CD4-positive, alpha-beta T cell (primary cell): ENCODE results near the gene MYH11. TPM values are rescaled to one million over a fixed set of nuclear protein-coding genes. Genes with fewer than 3 reads are reported as not detected.

Experiments
- ATAC-seq: fragments of 200-7000 bp; cut with Tn5 transposase; one replicate; pipeline ENCODE4 v1.10.0; 2022; ENCODE audit warnings: mild to moderate bottlenecking; ENCODE audit not compliant: poor library complexity
- CTCF ChIA-PET: fragments of 350-600 bp; sonication (Branson Sonifier 250); formaldehyde crosslinking; loops from one replicate; lab custom pipeline; 2021; ENCODE audit warnings: antibody characterized with exemption, inconsistent platforms; lab: Charles Lee
- POLR2A ChIA-PET: fragments of 350-600 bp; sonication (Branson Sonifier 250); formaldehyde crosslinking; loops from one replicate; lab custom pipeline; 2021; ENCODE audit warnings: antibody characterized with exemption, inconsistent platforms; lab: Charles Lee
- DNase-seq, 14 experiments: peaks; one replicate each; pipeline ENCODE4 v3.0.0-alpha.2; 2013 to 2020; ENCODE audit warnings: mixed read lengths in 2 of 14
- H3K27ac ChIP-seq, 2 donors: one replicate each; pipeline versions ENCODE4 v1.5.1 to v1.7.0; 2013; ENCODE audit warnings: low read length in 2 of 2, low read depth in 1 of 2, mild to moderate bottlenecking in 1 of 2
- H3K27me3 ChIP-seq, 2 experiments: 1 replicate in 1 of 2; 2 replicates in 1 of 2; pipeline versions ENCODE4 v1.6.1 to v1.7.0; 2013; ENCODE audit warnings: low read length in 2 of 2, control low read depth in 1 of 2, mild to moderate bottlenecking in 1 of 2, moderate library complexity in 1 of 2; ENCODE audit not compliant: insufficient read depth in 2 of 2, control insufficient read depth in 1 of 2
- H3K36me3 ChIP-seq: one replicate; pipeline ENCODE4 v1.6.1; 2013; ENCODE audit warnings: low read length, control low read depth; ENCODE audit not compliant: insufficient read depth
- H3K4me1 ChIP-seq: one replicate; pipeline ENCODE4 v1.6.1; 2013; ENCODE audit warnings: low read length, control low read depth; ENCODE audit not compliant: insufficient read depth
- H3K4me3 ChIP-seq: one replicate; pipeline ENCODE4 v1.5.1; 2013; ENCODE audit warnings: mild to moderate bottlenecking, low read length, moderate library complexity
- H3K9me3 ChIP-seq, 2 experiments: 1 replicate in 1 of 2; 2 replicates in 1 of 2; pipeline versions ENCODE4 v1.6.1 to v1.7.0; 2013; ENCODE audit warnings: low read length in 2 of 2, mild to moderate bottlenecking in 2 of 2, control low read depth in 1 of 2, moderate library complexity in 1 of 2; ENCODE audit not compliant: control insufficient read depth in 1 of 2, insufficient read depth in 1 of 2
- H3K27ac Mint-ChIP-seq: one replicate; pipeline ENCODE4 v1.8.0; 2020; ENCODE audit warnings: mixed read lengths
- H3K27me3 Mint-ChIP-seq: one replicate; pipeline ENCODE4 v1.8.0; 2021; ENCODE audit warnings: mixed read lengths
- H3K36me3 Mint-ChIP-seq: one replicate; pipeline ENCODE4 v1.8.0; 2021; ENCODE audit warnings: low read depth, mixed read lengths
- H3K4me1 Mint-ChIP-seq: one replicate; pipeline ENCODE4 v1.8.0; 2021; ENCODE audit warnings: low read depth, mixed read lengths
- H3K4me3 Mint-ChIP-seq: one replicate; pipeline ENCODE4 v1.8.0; 2020; ENCODE audit warnings: mild to moderate bottlenecking, mixed read lengths
- H3K9me3 Mint-ChIP-seq: one replicate; pipeline ENCODE4 v1.8.0; 2020; ENCODE audit warnings: mixed read lengths
- intact Hi-C, 2 experiments: fragments of 100-400 bp; cut with DNase I in 1 of 2; cut with micrococcal nuclease in 1 of 2; formaldehyde crosslinking; loops; one replicate each; pipeline versions ENCODE4 v1.15.1 to v1.9.0; 2023 to 2025; cut with DNase I, micrococcal nuclease
- total RNA-seq, 174 experiments: library from RNA in 2 of 174; stranded (reverse) in 2 of 174; gene quantifications; one replicate each; pipeline ENCODE4 v1.2.3 and lab custom pipeline; 2021 to 2026
- TF ChIP-seq, protein P1 (sequence below): fragments of 200-600 bp; IDR thresholded peaks from one replicate; pipeline ENCODE4 v1.8.0; 2022; ENCODE audit warnings: antibody characterized with exemption, mild to moderate bottlenecking

MYH11 gene
- total RNA-seq, 2 experiments from 2014 or later, result not detected

DNA sequence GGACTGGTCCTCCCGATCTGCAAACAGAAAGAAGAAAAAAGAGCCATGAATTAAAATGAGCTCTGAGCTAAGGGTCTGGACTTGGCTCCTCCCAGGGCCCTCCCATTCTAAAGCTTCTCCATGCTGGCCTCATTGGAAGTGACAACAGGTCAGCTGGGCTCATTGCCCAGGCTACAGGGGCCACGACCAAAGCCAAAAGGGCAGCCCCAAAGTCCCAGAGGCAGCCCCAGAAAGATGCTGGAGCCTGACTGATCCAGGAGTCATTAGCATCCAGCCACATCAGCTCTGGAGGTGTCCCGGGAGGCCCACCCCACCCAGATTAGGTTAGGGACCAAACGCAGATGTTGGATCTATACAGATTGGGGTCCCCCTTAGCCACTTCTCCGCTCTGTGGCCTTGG is 58.2 kb downstream of the MYH11 start:
- H3K36me3 Mint-ChIP-seq, result no peaks in the 10 kb centered on the region
- no peak overlapping the region for H3K27ac Mint-ChIP-seq
- ChIA-PET CTCF (no interaction called here), POLR2A (no interaction called here)
- no peak overlapping the region for H3K4me3 ChIP-seq
- H3K4me1 Mint-ChIP-seq, result no peaks in the 10 kb centered on the region
- H3K9me3 ChIP-seq, result peaks cover 4 to 9% of the 10 kb centered on the region in 2 experiments
- no peak overlapping the region for H3K4me3 Mint-ChIP-seq
- peaks cover 4% of the 10 kb centered on the region for H3K27me3 Mint-ChIP-seq
- H3K9me3 Mint-ChIP-seq, result peaks cover 7% of the 10 kb centered on the region
- no peaks in the 10 kb centered on the region for H3K4me1 ChIP-seq
- DNase-seq, result no peak
- no peaks in the 10 kb centered on the region for H3K27me3 ChIP-seq
- no peak overlapping the region for H3K27ac ChIP-seq
- TF ChIP-seq, protein P1, sequence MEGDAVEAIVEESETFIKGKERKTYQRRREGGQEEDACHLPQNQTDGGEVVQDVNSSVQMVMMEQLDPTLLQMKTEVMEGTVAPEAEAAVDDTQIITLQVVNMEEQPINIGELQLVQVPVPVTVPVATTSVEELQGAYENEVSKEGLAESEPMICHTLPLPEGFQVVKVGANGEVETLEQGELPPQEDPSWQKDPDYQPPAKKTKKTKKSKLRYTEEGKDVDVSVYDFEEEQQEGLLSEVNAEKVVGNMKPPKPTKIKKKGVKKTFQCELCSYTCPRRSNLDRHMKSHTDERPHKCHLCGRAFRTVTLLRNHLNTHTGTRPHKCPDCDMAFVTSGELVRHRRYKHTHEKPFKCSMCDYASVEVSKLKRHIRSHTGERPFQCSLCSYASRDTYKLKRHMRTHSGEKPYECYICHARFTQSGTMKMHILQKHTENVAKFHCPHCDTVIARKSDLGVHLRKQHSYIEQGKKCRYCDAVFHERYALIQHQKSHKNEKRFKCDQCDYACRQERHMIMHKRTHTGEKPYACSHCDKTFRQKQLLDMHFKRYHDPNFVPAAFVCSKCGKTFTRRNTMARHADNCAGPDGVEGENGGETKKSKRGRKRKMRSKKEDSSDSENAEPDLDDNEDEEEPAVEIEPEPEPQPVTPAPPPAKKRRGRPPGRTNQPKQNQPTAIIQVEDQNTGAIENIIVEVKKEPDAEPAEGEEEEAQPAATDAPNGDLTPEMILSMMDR, result no peak
- intact Hi-C loops, result no loop called here
- no peak for ATAC-seq
- H3K36me3 ChIP-seq, result no peaks in the 10 kb centered on the region

GRCh38 chr16:15796885-15797284 is 59.9 kb downstream of the MYH11 start:
- no peak for ATAC-seq
- Mint-ChIP-seq H3K27ac (no peak overlapping the region), H3K4me3 (no peak overlapping the region), H3K9me3 (peaks cover 7% of the 10 kb centered on the region), H3K4me1 (no peaks in the 10 kb centered on the region), H3K27me3 (peaks cover 4% of the 10 kb centered on the region), H3K36me3 (no peaks in the 10 kb centered on the region)
- no peak overlapping the region for H3K4me3 ChIP-seq
- DNase-seq, result no peak
- no peaks in the 10 kb centered on the region for H3K36me3 ChIP-seq
- ChIA-PET POLR2A (no interaction called here), CTCF (interaction anchor here (0.6 kb wide), 1 partner anchor 331 kb away, joined by 4 read pairs; no protein-coding TSS in a partner anchor)
- TF ChIP-seq, protein P1, result no peak
- intact Hi-C loops, result no loop called here
- peaks cover 4 to 9% of the 10 kb centered on the region in 2 experiments for H3K9me3 ChIP-seq
- H3K4me1 ChIP-seq, result no peaks in the 10 kb centered on the region
- no peak overlapping the region for H3K27ac ChIP-seq
- H3K27me3 ChIP-seq, result no peaks in the 10 kb centered on the region

DNA sequence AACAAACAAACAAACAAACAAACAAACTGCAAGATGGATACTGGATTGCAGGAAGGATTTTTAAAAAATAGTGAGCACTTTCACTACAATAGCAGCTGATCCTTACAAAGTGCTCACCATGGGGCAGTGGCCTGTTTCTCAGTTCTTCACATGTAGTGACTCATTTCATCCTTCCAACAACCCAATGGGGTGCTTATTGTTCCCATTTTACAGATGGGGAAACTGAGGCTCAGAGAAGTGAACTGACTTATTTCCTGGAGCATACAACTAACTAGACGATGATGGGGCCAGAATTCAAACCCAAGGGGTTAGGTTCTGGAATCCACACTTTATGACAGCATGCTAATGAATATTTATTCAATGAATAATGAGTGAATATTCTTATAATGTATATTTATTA is 61.2 kb downstream of the MYH11 start:
- intact Hi-C loops, result no loop called here
- no peak overlapping the region for H3K27ac Mint-ChIP-seq
- peaks cover 4 to 9% of the 10 kb centered on the region in 2 experiments for H3K9me3 ChIP-seq
- no peak overlapping the region for H3K4me3 Mint-ChIP-seq
- no peaks in the 10 kb centered on the region for H3K4me1 ChIP-seq
- H3K4me1 Mint-ChIP-seq, result no peaks in the 10 kb centered on the region
- ATAC-seq (no peak), DNase-seq (no peak)
- H3K36me3 ChIP-seq, result no peaks in the 10 kb centered on the region
- no peaks in the 10 kb centered on the region for H3K36me3 Mint-ChIP-seq
- no peak overlapping the region for H3K27ac ChIP-seq
- ChIA-PET CTCF (no interaction called here), POLR2A (no interaction called here)
- peaks cover 4% of the 10 kb centered on the region for H3K27me3 Mint-ChIP-seq
- H3K27me3 ChIP-seq, result no peaks in the 10 kb centered on the region
- TF ChIP-seq, protein P1, result no peak
- peaks cover 7% of the 10 kb centered on the region for H3K9me3 Mint-ChIP-seq
- no peak overlapping the region for H3K4me3 ChIP-seq
